Measurements from ENCODE around the gene SLC4A4.

Gene SLC4A4

GRCh38 chr4:71498625-71499024 is 159.8 kb downstream of the SLC4A4 start:
- no peak overlapping the region for H3K4me3 Mint-ChIP-seq
- H3K9me3 Mint-ChIP-seq: no peaks in the 10 kb centered on the region
- H3K36me3 Mint-ChIP-seq: no peaks in the 10 kb centered on the region
- ATAC-seq: no peak
- H3K4me1 Mint-ChIP-seq: no peaks in the 10 kb centered on the region
- H3K27ac Mint-ChIP-seq: no peak overlapping the region
- peaks cover 4% of the 10 kb centered on the region for H3K27me3 Mint-ChIP-seq

GRCh38 chr4:71501992-71502391 is 163.2 kb downstream of the SLC4A4 start:
- Mint-ChIP-seq H3K27me3 (peaks cover 14% of the 10 kb centered on the region), H3K4me3 (no peak overlapping the region), H3K27ac (no peak overlapping the region), H3K36me3 (no peaks in the 10 kb centered on the region), H3K4me1 (no peaks in the 10 kb centered on the region), H3K9me3 (no peaks in the 10 kb centered on the region)
- ATAC-seq: no peak

- Mint-ChIP-seq H3K9me3 (peaks cover 2% of the 10 kb centered on the region), H3K4me3 (no peak overlapping the region), H3K4me1 (no peaks in the 10 kb centered on the region), H3K36me3 (no peaks in the 10 kb centered on the region), H3K27ac (no peak overlapping the region), H3K27me3 (no peaks in the 10 kb centered on the region)
- peak; percentile 8 for ATAC-seq
Observed at GRCh38 chr4:71518283-71518989, 179.6 kb downstream of the SLC4A4 start.

GRCh38 chr4:71520308-71520707 is 181.5 kb downstream of the SLC4A4 start:
- H3K36me3 Mint-ChIP-seq: no peaks in the 10 kb centered on the region

GRCh38 chr4:71520850-71521249 is 182.0 kb downstream of the SLC4A4 start:
- ATAC-seq: no peak
- no peak overlapping the region for H3K27ac Mint-ChIP-seq
- H3K4me1 Mint-ChIP-seq: no peaks in the 10 kb centered on the region
- no peaks in the 10 kb centered on the region for H3K27me3 Mint-ChIP-seq
- H3K36me3 Mint-ChIP-seq: no peaks in the 10 kb centered on the region
- no peak overlapping the region for H3K4me3 Mint-ChIP-seq
- peaks cover 2% of the 10 kb centered on the region for H3K9me3 Mint-ChIP-seq

More at GRCh38 chr4:71520308-71520707, 181.5 kb downstream of the SLC4A4 start:
- H3K27me3 Mint-ChIP-seq: no peaks in the 10 kb centered on the region
- no peaks in the 10 kb centered on the region for H3K4me1 Mint-ChIP-seq
- H3K27ac Mint-ChIP-seq: no peak overlapping the region
- H3K4me3 Mint-ChIP-seq: no peak overlapping the region
- peaks cover 2% of the 10 kb centered on the region for H3K9me3 Mint-ChIP-seq
- no peak for ATAC-seq

GRCh38 chr4:71524756-71525155 is 185.9 kb downstream of the SLC4A4 start:
- Mint-ChIP-seq H3K4me1 (no peaks in the 10 kb centered on the region), H3K36me3 (no peaks in the 10 kb centered on the region)
- no peak for ATAC-seq

GRCh38 chr4:71526637-71527406 is 188.0 kb downstream of the SLC4A4 start:
- H3K9me3 Mint-ChIP-seq: no peaks in the 10 kb centered on the region
- H3K27me3 Mint-ChIP-seq: no peaks in the 10 kb centered on the region
- no peak overlapping the region for H3K27ac Mint-ChIP-seq
- ATAC-seq: no peak
- no peak overlapping the region for H3K4me3 Mint-ChIP-seq
- no peaks in the 10 kb centered on the region for H3K36me3 Mint-ChIP-seq
- H3K4me1 Mint-ChIP-seq: no peaks in the 10 kb centered on the region

More at GRCh38 chr4:71524756-71525155, 185.9 kb downstream of the SLC4A4 start:
- no peak overlapping the region for H3K27ac Mint-ChIP-seq
- no peaks in the 10 kb centered on the region for H3K27me3 Mint-ChIP-seq
- no peaks in the 10 kb centered on the region for H3K9me3 Mint-ChIP-seq
- no peak overlapping the region for H3K4me3 Mint-ChIP-seq

- H3K27ac Mint-ChIP-seq: no peak overlapping the region
- H3K36me3 Mint-ChIP-seq: no peaks in the 10 kb centered on the region
- no peak for ATAC-seq
- H3K4me3 Mint-ChIP-seq: no peak overlapping the region
- H3K9me3 Mint-ChIP-seq: no peaks in the 10 kb centered on the region
- no peaks in the 10 kb centered on the region for H3K27me3 Mint-ChIP-seq
- H3K4me1 Mint-ChIP-seq: no peaks in the 10 kb centered on the region
Observed at GRCh38 chr4:71532407-71532806, 193.6 kb downstream of the SLC4A4 start.

- no peaks in the 10 kb centered on the region for H3K9me3 Mint-ChIP-seq
Observed at GRCh38 chr4:71533121-71533520, 194.3 kb downstream of the SLC4A4 start.

GRCh38 chr4:71537551-71538065 is 198.8 kb downstream of the SLC4A4 start:
- Mint-ChIP-seq H3K27me3 (no peaks in the 10 kb centered on the region), H3K9me3 (no peaks in the 10 kb centered on the region), H3K36me3 (no peaks in the 10 kb centered on the region), H3K4me3 (no peak overlapping the region), H3K27ac (no peak overlapping the region), H3K4me1 (peaks cover 14% of the 10 kb centered on the region)
- no peak for ATAC-seq

More at GRCh38 chr4:71533121-71533520, 194.3 kb downstream of the SLC4A4 start:
- no peaks in the 10 kb centered on the region for H3K4me1 Mint-ChIP-seq
- H3K4me3 Mint-ChIP-seq: no peak overlapping the region
- ATAC-seq: no peak
- H3K36me3 Mint-ChIP-seq: no peaks in the 10 kb centered on the region
- H3K27me3 Mint-ChIP-seq: no peaks in the 10 kb centered on the region
- H3K27ac Mint-ChIP-seq: no peak overlapping the region

- no peak overlapping the region for H3K27ac Mint-ChIP-seq
Observed at GRCh38 chr4:71538528-71538927, 199.7 kb downstream of the SLC4A4 start.

GRCh38 chr4:71540749-71541269 is 202.0 kb downstream of the SLC4A4 start:
- Mint-ChIP-seq H3K27ac (no peak overlapping the region), H3K36me3 (no peaks in the 10 kb centered on the region), H3K4me3 (no peak overlapping the region), H3K9me3 (no peaks in the 10 kb centered on the region), H3K27me3 (no peaks in the 10 kb centered on the region), H3K4me1 (peaks cover 14% of the 10 kb centered on the region)
- no peak for ATAC-seq

More at GRCh38 chr4:71538528-71538927, 199.7 kb downstream of the SLC4A4 start:
- no peak for ATAC-seq
- Mint-ChIP-seq H3K27me3 (no peaks in the 10 kb centered on the region), H3K9me3 (no peaks in the 10 kb centered on the region), H3K4me1 (peaks cover 14% of the 10 kb centered on the region), H3K4me3 (no peak overlapping the region), H3K36me3 (no peaks in the 10 kb centered on the region)

GRCh38 chr4:71541541-71541940 is 202.7 kb downstream of the SLC4A4 start:
- no peak overlapping the region for H3K27ac Mint-ChIP-seq
- no peak overlapping the region for H3K4me3 Mint-ChIP-seq
- no peaks in the 10 kb centered on the region for H3K9me3 Mint-ChIP-seq
- H3K36me3 Mint-ChIP-seq: no peaks in the 10 kb centered on the region
- H3K4me1 Mint-ChIP-seq: peaks cover 14% of the 10 kb centered on the region
- no peak for ATAC-seq
- no peaks in the 10 kb centered on the region for H3K27me3 Mint-ChIP-seq

- Mint-ChIP-seq H3K9me3 (no peaks in the 10 kb centered on the region), H3K36me3 (no peaks in the 10 kb centered on the region), H3K27ac (no peak overlapping the region), H3K4me3 (no peak overlapping the region), H3K27me3 (peaks cover 9% of the 10 kb centered on the region), H3K4me1 (peaks cover 10% of the 10 kb centered on the region)
- ATAC-seq: no peak
Observed at GRCh38 chr4:71545168-71545567, 206.3 kb downstream of the SLC4A4 start.

- Mint-ChIP-seq H3K4me3 (no peak overlapping the region), H3K36me3 (no peaks in the 10 kb centered on the region), H3K9me3 (no peaks in the 10 kb centered on the region), H3K27ac (no peak overlapping the region), H3K4me1 (no peaks in the 10 kb centered on the region), H3K27me3 (peaks cover 9% of the 10 kb centered on the region)
- ATAC-seq: no peak
Observed at GRCh38 chr4:71549516-71550160, 210.8 kb downstream of the SLC4A4 start.
